ENCODE data around the gene MLLT3.
A peak's percentile ranks its signal among the peaks of the same experiment; 100 is the strongest.

MLLT3 gene

GRCh38 chr9:20624201-20625002, 2.1 kb upstream of the MLLT3 start:
- peak in 3 of 5 donors; percentile 11 to 70 (median 19) for DNase-seq

- no peak for DNase-seq
These were observed 1.4 kb upstream of the MLLT3 start for GRCh38 chr9:20623748-20624124.

DNA sequence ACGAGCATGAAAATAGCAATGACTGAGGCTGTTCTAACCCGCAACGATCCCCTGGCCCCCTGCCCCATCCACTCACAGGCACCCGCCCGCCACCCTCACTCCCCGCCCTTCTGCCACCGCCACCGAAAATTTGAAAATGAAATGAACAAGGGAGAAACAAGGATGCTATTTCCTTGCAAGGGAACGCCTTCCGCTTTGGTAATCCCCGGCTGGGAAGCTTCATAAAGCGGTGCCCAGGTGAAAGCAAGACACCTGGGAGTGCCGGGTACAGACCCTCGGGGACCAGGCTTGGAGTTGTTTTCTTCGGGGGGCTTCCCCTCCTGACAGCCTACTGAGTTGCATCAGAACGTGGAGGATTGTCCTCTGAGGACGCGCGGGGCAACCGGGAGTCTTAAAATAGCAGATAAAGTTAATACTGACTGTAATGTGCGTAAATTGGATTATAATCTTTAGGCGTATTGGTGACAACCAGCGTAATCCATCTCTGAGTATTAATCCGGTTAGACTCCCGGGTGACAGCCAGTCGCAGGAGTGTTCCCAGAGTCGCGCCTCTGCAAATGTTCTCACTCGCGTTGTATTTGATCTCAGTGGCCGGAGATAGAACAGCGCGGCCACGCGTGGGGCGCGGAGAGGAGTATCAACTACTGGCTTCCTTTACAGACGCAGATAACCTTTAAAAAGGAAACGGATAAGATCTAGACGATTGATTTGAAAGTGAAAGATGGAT, 885 bp upstream of the MLLT3 start:
- DNase-seq: peak; percentile 46 to 80 (median 61)

- DNase-seq: peak; percentile 51 to 82 (median 70)
These were observed 599 bp downstream of the MLLT3 start for GRCh38 chr9:20621471-20622329.

DNA sequence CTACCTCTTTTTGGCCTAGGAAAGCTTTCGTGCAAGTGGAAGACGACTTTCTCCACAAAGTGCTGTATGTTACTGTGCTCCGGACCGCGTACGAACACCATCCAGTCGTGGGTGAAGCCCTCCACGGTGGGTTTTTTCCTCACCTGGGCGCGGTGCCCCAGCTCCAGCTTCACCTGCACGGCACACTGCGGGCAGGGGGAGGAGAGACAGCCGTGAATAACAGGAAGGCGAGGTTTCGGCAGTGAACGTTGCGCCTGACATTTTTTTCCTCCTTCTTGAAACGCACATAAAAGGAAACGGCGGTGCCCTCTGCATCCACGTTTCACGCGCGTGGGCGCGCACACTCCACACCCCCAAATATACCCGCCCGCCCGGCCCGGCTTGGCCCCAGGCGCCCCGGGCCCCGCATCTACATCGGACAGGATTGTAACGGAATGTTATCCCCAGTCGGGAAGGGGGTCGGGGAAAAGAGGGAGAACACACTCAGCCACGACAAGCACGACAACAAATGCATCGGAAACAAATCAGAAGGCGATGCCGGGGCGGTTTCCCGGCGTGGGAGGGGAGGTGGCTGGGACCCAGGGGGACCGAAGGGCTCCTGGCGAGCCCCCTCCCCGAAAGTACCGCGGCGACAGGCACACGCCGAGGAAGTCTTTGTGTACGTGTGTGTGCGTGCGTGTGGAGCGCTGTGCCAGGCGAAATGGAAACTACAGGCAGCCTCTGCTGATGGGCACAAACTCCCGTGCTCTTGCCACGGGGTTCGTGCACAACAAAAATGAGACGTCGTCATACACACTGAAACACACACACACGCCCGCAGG, 1.4 kb downstream of the MLLT3 start:
- peak; percentile 26 to 60 (median 51) for DNase-seq

DNA sequence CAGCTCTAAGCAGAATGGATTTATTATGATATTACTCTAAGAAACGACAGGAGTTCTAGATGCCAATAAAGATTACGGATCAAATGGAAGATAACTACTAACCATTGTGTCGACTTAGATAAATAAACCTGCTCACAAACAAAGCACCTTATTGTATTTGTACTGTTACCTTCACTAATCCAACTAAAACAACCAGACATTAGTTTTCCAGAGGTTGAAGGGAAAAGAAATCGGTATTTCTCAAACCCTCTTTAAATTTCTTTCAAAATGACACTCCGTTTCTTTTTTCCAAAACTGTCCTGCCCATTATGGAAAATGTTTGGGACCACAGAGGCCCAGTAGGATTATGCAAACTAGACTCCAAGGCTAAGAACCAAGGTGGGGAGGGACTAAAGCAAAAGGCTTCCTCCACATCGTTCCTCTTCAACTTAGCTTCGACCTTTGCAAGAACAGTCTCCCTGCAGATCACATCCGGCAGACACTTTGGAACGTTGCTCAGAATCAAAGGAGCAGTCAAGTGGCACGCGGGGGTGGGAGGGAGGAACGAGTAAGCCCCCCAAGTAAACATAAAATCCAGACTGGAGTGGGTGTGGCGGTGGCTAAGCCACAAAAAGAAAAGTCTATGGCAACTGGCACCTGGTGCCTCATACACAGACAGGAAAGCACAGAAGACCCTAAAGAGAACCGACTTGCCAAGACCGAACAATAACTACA, 2.7 kb downstream of the MLLT3 start:
- DNase-seq: peak in 1 of 5 donors; percentile 30

DNA sequence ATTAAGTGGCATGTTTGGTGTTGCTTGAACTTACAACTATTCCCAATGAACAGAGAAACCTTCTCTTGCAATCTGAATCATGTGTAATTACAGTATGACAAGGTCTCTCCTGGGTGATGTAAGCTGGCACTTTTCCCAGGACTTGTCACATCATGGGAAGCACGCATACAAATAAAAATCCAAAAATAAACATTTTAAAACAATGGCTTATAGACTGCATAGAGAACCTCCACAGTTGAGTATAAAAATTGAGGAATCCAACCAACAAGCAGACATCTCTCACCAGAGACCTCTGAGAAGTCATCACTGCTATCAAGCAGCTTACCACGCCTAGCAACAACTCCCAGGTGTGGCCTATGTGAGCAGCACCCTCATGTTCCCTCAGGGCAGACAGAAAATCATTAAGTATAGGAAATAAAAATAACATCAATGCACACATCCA, 3.9 kb downstream of the MLLT3 start:
- no peak for DNase-seq

DNA sequence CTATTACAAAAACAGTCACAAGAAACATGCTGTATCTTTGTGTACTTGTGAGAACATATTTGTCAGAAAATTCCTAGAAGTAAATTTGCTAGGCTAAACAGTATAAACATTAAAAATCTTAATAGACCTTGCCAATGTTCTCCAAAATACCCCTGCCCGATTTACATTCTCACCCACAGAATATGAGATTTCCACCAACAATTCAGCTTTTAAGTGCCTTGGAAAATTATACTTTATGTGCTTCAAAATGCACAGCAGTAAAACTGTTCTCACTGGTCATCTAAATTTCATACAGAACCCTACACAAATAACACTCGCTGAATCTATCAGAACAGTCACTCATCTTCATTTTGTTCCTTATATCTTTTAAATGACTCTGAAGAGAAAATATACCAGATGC, 5.5 kb downstream of the MLLT3 start:
- no peak for DNase-seq

DNA sequence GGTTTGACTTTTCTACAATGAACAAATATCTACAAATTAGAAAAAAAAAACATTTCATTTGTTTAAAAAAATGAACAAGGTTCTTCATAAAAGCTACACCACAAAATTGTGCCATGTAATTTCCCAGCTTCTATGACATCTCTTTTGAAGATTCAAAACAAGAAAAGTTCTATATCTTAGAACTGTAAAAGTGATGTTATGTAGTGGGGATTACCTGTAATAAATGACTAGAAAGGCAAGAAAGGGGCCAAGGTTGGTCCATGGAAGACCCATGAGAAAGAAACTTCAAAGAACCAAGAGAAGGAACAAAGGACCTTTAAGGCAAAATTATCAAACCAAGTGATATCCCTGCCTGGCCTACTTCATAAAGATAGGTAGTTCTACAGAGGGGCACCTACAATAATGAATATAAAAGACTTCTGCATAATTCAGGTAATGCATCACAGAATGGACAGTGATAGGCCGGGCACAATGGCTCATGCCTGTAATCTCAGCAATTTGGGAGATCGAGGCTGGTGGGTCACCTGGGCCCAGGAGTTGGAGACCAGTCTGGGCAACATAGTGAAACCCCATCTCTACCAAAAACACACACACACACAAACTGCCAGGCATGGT, 7.6 kb downstream of the MLLT3 start:
- DNase-seq: no peak

- no peak for DNase-seq
These were observed 10.5 kb downstream of the MLLT3 start for GRCh38 chr9:20611691-20612287.

DNA sequence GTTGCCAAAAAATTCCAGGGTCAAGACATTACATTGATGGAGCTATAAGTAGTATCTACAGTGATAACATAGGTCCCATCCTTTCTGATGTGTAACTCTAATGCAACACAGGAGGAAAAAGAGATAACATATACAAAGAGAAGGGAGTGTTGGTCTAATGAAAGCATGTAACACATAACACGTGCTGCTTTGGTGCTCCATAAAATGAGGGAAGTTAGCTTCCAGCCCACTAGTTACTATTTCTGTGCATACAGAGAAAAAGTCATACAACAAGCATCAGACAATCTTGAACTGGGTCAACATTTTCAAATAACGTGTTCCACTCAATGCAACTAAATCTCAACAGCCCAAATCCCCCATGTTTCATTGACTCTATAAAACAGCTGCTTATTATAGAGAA, 11.7 kb downstream of the MLLT3 start:
- DNase-seq: no peak

GRCh38 chr9:20608582-20608981, 13.7 kb downstream of the MLLT3 start:
- DNase-seq: no peak

DNA sequence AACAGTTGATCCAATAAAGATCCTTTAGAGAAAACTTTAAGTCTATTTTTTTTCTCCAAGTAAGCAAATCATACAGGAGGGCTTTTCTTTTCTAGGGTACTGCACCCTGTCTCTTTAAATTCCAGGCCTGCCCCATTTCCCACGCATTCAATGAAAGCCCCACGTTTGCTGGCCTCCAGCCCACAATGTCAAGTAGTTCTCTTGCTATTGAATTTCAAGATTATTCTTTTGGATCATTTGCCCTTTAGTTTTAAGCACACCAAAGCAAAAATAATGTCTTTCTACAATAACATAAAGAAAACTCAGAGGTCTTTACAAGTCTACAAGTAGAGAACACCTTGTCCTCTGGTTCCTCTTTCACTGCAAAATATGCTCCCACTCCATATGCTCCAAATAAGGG, 15.6 kb downstream of the MLLT3 start:
- no peak for DNase-seq

- DNase-seq: peak in 1 of 5 donors; percentile 60
These were observed 17.7 kb downstream of the MLLT3 start for GRCh38 chr9:20604562-20604961.

- DNase-seq: no peak
These were observed 18.6 kb downstream of the MLLT3 start for GRCh38 chr9:20603524-20604268.

DNA sequence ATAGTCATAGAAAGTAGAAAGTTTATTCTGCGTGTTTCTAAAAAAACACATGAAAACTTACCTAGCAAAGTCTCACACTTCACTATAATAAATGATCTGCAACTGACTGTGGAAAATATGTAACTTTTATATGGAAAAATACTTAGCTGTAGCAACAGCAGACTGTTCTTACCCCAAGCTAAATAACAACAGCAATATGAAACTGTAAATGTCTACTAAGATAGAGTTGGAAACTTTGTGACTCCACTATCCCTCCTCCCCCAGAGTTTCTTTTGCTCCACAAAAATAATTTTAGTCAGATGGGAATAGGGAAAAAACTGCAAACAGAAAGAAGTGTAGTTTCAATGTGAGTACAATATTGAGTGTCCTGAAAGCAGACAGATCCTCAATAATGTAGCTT, 21.0 kb downstream of the MLLT3 start:
- DNase-seq: no peak

- no peak for DNase-seq
These were observed 23.1 kb downstream of the MLLT3 start for GRCh38 chr9:20599195-20599594.

GRCh38 chr9:20598367-20598766, 23.9 kb downstream of the MLLT3 start:
- DNase-seq: no peak

DNA sequence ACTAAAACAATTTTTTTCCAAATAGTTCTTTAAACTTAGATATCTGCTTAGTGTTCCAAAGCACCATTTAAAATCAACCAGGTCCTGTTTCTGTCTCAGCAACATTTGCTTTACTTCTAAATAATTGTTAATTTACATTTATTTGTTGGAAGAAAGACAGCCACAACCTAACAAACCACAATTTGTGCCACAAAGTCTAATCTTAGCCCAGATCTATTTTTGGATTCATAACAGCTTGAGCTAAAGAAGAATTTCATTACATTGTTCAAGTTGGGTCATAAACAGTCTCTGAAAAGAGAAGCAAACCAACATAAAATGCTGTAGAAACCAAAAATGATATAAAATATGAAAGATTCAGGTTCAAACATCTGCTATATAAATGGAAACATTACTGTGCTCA, 24.4 kb downstream of the MLLT3 start:
- no peak for DNase-seq

GRCh38 chr9:20594608-20595007, 27.7 kb downstream of the MLLT3 start:
- no peak for DNase-seq
